Measurements from ENCODE around the gene TEX29.

DNA sequence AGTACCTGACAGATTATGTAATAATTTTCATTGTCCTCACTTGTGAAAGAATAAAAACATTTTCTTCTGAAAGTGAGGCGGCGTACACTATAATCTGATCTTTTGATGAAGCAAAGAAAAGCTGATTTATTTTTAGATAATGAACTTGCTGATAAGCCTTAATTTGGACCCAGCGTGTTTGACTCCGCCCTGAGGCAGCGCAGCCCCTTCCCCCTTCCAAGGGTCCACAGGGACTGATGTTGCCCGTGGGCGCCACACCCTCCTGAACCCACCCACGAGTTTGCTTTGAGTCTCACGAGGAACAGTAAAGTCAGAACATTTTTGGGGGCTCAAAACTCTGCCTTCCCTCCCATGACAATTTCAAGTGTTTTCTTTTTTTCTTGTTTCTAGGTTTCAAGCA lies 40.0 kb downstream of the TEX29 start:
- TF ChIP-seq POLR2A (IDR thresholded peaks at IDR 0.05; ENCODE audit: low read depth, low read length) (no peak), POLR2AphosphoS5 (IDR thresholded peaks at IDR 0.05; ENCODE audit: low read depth, low read length) (no peak)

Measured in GM12892 (cell line).